GM12878 (cell line): Measurements from ENCODE around the gene ST7.

Source experiments
- CTCF ChIP-seq, 3 experiments: IDR thresholded peaks in 2 of 3; conservative IDR thresholded peaks in 1 of 3; 2 replicates each; pipeline ENCODE4 v1.5.1; 2011; ENCODE audit warnings: low read depth in 3 of 3, low read length in 3 of 3, mild to moderate bottlenecking in 3 of 3, control low read depth in 2 of 3, moderate library complexity in 2 of 3, inconsistent platforms in 1 of 3, mixed read lengths in 1 of 3; ENCODE audit not compliant: control insufficient read depth in 2 of 3, insufficient read depth in 1 of 3; ENCODE audit errors: extremely low read depth in 1 of 3
- NR2C2 ChIP-seq: IDR thresholded peaks from 2 replicates; pipeline ENCODE4 v1.6.1; 2011; ENCODE audit warnings: borderline replicate concordance, low read depth; ENCODE audit not compliant: control insufficient read depth, insufficient read length

DNA sequence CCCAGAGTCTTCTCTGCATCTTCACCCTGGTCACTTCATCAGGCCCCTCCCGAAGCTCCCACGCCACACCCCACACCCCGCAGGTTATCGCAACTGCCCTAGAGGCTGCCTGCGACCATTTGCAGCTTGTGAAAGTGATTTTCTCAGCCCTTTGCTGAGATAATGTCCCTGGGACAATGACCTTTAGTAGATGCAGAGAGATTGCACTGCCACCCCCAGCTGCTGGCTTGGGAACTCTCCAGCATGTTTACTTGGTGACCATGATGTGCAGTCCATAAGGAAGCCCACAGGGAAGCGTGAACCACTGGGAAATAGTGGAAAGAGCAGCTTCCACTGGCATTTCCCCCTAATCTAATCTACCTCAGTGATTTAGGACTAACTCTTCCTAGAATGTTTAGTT is 272.2 kb downstream of the ST7 start:
- TF ChIP-seq CTCF (IDR thresholded peaks at IDR 0.05 in 2 of 3, conservative IDR thresholded peaks at IDR 0.05 in 1 of 3; ENCODE audit: control insufficient read depth in 2 of 3, extremely low read depth in 1 of 3, insufficient read depth in 1 of 3, low read depth in 3 of 3, low read length in 3 of 3) (no peak), NR2C2 (no peak)
